Mesothelial cell of epicardium (in vitro differentiated cells): Measurements from ENCODE around the gene WDR45B. TPM values are rescaled to one million over a fixed set of nuclear protein-coding genes. Genes with fewer than 3 reads are reported as not detected.

ENCODE experiments used
- DNase-seq, 2 experiments: peaks; one replicate each; pipeline ENCODE4 v3.0.0; 2021; ENCODE audit warnings: low spot score in 2 of 2; ENCODE audit not compliant: unreplicated experiment in 2 of 2
- H3K27ac Mint-ChIP-seq: 2 replicates; pipeline ENCODE4 v1.8.0; 2021; ENCODE audit warnings: mixed read lengths
- H3K27me3 Mint-ChIP-seq: 2 replicates; pipeline ENCODE4 v1.8.0; 2021; ENCODE audit warnings: low read depth, mixed read lengths
- H3K36me3 Mint-ChIP-seq: 2 replicates; pipeline ENCODE4 v1.8.0; 2021; ENCODE audit warnings: mixed read lengths
- H3K4me1 Mint-ChIP-seq: 2 replicates; pipeline ENCODE4 v1.8.0; 2021; ENCODE audit warnings: mixed read lengths
- H3K4me3 Mint-ChIP-seq: 2 replicates; pipeline ENCODE4 v1.8.0; 2021; ENCODE audit warnings: mild to moderate bottlenecking, moderate library complexity, mixed read lengths
- H3K9me3 Mint-ChIP-seq: 2 replicates; pipeline ENCODE4 v1.8.0; 2021; ENCODE audit warnings: mixed read lengths
- total RNA-seq: library from RNA; stranded (reverse); gene quantifications from 3 replicates; pipeline ENCODE4 v1.2.1, GENCODE V29; 2021
- TF ChIP-seq, protein P1 (sequence below): fragments of 200-600 bp; sonication (generic); IDR thresholded peaks from one replicate; pipeline ENCODE4 v1.5.0; 2021; ENCODE audit warnings: antibody characterized with exemption; ENCODE audit not compliant: unreplicated experiment

WDR45B gene
- total RNA-seq, 1 donor from 2014 or later: 92.3 TPM

DNA sequence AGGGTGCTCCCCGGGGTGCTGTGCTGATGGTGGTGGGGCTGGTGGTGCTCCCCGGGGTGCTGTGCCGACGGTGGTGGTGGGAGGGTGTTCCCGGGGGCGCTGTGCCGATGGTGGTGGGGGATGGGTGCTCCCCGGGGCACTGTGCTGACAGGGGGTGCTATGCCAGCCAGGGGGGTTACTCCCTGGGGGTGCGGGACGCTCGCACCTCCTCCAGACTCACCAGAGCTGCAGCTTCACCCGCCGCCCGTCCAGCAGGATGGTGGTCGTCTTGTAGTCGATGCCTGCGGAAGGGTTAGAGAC is 16.0 kb upstream of the WDR45B start:
- peaks cover 26% of the 10 kb centered on the region for H3K36me3 Mint-ChIP-seq
- H3K9me3 Mint-ChIP-seq: no peaks in the 10 kb centered on the region
- H3K27me3 Mint-ChIP-seq: no peaks in the 10 kb centered on the region
- DNase-seq: no peak
- H3K4me1 Mint-ChIP-seq: peaks cover 10% of the 10 kb centered on the region
- TF ChIP-seq, protein P1, sequence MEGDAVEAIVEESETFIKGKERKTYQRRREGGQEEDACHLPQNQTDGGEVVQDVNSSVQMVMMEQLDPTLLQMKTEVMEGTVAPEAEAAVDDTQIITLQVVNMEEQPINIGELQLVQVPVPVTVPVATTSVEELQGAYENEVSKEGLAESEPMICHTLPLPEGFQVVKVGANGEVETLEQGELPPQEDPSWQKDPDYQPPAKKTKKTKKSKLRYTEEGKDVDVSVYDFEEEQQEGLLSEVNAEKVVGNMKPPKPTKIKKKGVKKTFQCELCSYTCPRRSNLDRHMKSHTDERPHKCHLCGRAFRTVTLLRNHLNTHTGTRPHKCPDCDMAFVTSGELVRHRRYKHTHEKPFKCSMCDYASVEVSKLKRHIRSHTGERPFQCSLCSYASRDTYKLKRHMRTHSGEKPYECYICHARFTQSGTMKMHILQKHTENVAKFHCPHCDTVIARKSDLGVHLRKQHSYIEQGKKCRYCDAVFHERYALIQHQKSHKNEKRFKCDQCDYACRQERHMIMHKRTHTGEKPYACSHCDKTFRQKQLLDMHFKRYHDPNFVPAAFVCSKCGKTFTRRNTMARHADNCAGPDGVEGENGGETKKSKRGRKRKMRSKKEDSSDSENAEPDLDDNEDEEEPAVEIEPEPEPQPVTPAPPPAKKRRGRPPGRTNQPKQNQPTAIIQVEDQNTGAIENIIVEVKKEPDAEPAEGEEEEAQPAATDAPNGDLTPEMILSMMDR: no peak
- no peak overlapping the region for H3K27ac Mint-ChIP-seq
- H3K4me3 Mint-ChIP-seq: no peak overlapping the region

DNA sequence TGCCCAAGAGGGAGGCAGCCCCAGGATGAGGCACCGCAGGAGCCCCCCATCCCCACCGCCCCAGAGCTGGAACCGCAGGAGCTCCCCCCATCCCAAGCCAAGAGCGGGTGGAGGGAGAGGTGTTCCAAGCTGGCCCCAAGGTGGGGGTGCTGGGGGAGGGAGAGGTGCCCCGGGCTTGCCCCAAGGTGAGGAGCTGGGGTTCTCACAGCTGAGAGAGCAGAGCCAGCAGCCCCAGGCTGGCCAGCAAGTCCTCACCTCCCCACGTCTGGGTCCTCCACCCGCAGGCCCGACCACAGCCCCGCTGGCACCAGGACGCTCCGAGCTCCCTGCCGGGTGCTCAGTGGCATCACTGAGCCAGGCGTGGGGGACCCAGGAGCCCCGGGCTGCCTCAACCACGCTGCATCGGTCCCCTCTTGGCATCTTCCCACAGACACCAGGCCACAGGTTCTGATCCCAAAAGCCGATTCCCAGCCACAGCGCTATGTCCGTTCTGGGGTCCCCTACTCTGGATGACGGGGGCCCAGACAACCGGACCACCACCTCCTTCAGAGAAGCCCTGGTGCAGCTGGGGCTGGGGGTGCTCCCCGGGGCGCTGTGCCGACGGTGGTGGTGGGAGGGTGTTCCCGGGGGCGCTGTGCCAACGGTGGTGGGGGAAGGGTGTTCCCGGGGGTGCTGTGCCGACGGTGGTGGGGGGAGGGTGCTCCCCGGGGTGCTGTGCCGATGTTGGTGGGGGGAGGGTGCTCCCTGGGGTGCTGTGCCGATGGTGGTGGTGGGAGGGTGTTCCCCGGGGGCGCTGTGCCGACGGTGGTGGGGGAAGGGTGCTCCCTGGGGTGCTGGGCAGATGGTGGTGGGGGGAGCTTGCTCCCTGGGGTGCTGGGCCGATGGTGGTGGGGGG is 15.4 kb upstream of the WDR45B start:
- no peak overlapping the region for H3K4me3 Mint-ChIP-seq
- H3K4me1 Mint-ChIP-seq: peaks cover 8% of the 10 kb centered on the region
- H3K36me3 Mint-ChIP-seq: peaks cover 29% of the 10 kb centered on the region
- TF ChIP-seq, protein P1: no peak
- no peak overlapping the region for H3K27ac Mint-ChIP-seq
- H3K27me3 Mint-ChIP-seq: no peaks in the 10 kb centered on the region
- H3K9me3 Mint-ChIP-seq: no peaks in the 10 kb centered on the region
- DNase-seq: no peak

DNA sequence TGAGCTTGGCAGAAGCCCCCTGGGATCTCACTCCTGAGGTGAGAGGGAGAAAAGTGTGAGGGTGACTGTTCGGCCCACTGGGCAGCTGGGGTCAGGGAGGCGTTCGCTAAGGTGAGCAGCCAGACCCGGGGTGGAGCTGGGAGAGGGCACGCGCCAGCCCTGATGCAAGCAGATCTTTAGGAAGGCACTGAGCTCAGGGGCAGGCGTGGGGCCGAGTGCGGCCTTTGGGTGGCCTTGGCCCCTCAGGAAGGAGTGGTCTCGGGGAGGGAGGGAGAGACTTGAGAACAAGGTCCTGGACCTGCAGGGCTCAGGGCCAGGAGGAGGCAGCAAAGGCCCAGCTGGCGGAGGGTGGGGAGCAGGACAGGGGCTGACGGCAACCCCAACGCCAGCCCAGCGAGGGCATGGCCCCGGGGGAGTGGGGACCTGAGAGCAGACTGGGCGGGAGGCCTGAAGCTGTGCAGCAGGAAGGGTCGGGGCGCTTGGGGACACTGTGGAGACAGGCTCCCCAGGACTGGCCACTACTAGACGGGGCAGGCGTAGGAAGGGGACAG is 14.5 kb upstream of the WDR45B start:
- Mint-ChIP-seq H3K4me1 (peaks cover 4% of the 10 kb centered on the region), H3K4me3 (no peak overlapping the region), H3K27ac (no peak overlapping the region), H3K27me3 (no peaks in the 10 kb centered on the region), H3K9me3 (no peaks in the 10 kb centered on the region), H3K36me3 (peaks cover 30% of the 10 kb centered on the region)
- DNase-seq: no peak
- TF ChIP-seq, protein P1: no peak

DNA sequence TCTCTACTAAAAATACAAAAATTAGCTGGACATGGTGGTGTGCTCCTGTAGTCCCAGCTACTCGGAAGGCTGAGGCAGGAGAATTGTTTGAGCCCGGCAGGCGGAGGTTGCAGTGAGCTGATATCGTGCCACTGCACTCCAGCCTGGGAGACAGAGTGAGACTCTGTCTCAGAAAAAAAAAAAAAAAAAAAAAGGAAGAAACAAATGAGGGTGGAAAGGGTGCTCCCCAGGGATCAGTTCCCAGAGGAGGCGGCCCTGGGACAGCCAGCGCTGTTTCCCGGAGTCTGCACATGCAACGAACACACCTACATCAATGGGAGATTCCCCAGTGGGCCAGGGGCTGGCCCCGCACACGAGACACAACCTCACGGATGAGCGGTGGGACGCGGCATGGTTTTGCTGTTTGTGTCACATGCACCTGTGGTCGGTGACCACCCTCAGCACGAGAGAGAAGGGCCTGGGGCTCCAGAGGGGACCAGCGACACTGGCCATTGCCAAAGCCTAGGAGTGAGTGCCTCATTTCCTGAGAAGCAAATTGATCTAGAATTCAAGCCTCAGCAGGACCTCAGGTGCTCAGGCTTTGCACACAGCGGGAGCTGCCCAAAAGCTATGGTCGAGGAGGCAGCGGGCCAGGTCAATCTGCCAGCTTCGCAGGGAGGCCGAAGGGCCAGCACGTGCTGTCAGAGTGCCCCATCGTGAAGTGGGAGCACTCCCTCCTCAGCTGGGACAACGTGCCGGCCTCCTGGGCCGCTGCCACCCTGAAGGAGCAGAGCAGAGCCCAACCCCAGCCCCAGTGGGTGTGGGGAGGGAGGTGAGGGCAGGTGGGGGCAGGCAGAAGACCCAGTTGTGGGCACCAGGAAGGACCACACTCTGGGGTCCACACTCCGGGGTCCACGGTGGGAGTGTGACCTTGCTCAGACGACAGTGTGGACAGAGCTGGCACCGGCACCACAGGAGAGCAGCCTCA is 13.8 kb upstream of the WDR45B start:
- Mint-ChIP-seq H3K9me3 (no peaks in the 10 kb centered on the region), H3K4me3 (no peak overlapping the region), H3K27me3 (no peaks in the 10 kb centered on the region), H3K36me3 (peaks cover 36% of the 10 kb centered on the region), H3K27ac (no peak overlapping the region), H3K4me1 (peaks cover 4% of the 10 kb centered on the region)
- no peak for DNase-seq
- TF ChIP-seq, protein P1: no peak

DNA sequence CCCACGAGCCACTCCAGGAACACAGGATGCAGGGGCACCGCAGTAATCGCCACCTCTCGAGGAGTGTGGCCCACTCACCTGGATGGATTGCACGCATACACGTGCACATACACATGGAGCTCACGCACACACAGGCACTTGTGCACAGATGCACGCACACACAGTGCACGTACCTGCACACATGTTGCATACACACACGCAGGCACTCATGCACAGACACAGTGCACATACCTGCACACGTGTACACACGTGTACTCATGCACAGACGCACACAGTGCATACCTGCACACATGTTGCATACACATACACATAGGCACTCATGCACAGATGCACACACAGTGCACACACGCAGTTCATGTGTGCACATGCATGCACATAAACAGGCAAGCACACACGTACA is 11.6 kb upstream of the WDR45B start:
- TF ChIP-seq, protein P1: no peak
- H3K4me1 Mint-ChIP-seq: peaks cover 1% of the 10 kb centered on the region
- no peak overlapping the region for H3K27ac Mint-ChIP-seq
- peaks cover 40% of the 10 kb centered on the region for H3K36me3 Mint-ChIP-seq
- H3K4me3 Mint-ChIP-seq: no peak overlapping the region
- H3K27me3 Mint-ChIP-seq: no peaks in the 10 kb centered on the region
- DNase-seq: no peak
- H3K9me3 Mint-ChIP-seq: no peaks in the 10 kb centered on the region
